Right lobe of liver (tissue), 4 donors: Measurements from ENCODE around the gene LLGL2.

Experiments
- POLR2A ChIP-seq: fragments of 450-650 bp; IDR thresholded peaks from one replicate; pipeline ENCODE4 v1.6.1; 2017; ENCODE audit warnings: antibody characterized with exemption, mild to moderate bottlenecking
- TF ChIP-seq, protein P1 (sequence below), 4 donors: fragments of 200-600 bp in 3 of 4; fragments of 450-650 bp in 1 of 4; IDR thresholded peaks; one replicate each; pipeline versions ENCODE4 v1.5.1 to v1.8.0; 2016 to 2022; ENCODE audit warnings: antibody characterized with exemption in 4 of 4, mild to moderate bottlenecking in 2 of 4
- donor health status: DM: no; HTN: no; CAD: no.
- donor health status: DM: no; HTN: no; CAD: no.
- donor health status: DM: no; HTN: yes; CAD: no.

DNA sequence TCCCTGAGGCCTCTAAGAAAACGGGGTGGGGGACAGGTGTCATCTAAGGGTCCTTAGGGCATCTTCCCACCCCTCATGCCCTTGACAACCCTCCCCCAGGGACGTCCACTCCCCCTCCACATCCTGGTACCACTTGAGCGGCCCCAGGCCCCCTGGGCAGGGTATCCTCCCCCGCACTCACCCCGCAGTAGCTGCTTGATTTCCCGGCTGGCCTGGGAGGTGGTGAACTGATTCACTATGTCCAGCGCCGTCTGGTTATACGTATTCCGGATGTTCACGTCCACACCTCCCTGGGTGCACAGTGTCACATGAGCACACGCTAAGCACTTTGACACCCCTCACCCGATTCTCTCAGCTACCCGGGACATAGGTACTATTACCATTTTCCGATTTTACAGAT, 19.9 kb upstream of the LLGL2 start:
- no peak for TF ChIP-seq POLR2A
- TF ChIP-seq, protein P1, sequence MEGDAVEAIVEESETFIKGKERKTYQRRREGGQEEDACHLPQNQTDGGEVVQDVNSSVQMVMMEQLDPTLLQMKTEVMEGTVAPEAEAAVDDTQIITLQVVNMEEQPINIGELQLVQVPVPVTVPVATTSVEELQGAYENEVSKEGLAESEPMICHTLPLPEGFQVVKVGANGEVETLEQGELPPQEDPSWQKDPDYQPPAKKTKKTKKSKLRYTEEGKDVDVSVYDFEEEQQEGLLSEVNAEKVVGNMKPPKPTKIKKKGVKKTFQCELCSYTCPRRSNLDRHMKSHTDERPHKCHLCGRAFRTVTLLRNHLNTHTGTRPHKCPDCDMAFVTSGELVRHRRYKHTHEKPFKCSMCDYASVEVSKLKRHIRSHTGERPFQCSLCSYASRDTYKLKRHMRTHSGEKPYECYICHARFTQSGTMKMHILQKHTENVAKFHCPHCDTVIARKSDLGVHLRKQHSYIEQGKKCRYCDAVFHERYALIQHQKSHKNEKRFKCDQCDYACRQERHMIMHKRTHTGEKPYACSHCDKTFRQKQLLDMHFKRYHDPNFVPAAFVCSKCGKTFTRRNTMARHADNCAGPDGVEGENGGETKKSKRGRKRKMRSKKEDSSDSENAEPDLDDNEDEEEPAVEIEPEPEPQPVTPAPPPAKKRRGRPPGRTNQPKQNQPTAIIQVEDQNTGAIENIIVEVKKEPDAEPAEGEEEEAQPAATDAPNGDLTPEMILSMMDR (IDR thresholded peaks at IDR 0.05), result no peak
